NCI-H2107 treated with DMSO at 0.1 percent for 48 hours (cell line): Measurements from ENCODE around the gene CCT8.

Source experiments
- DNase-seq: peaks from one replicate; lab custom pipeline; 2025; ENCODE audit not compliant: unreplicated experiment; lab: John Stamatoyannopoulos, UW

The CCT8 gene, protein sequence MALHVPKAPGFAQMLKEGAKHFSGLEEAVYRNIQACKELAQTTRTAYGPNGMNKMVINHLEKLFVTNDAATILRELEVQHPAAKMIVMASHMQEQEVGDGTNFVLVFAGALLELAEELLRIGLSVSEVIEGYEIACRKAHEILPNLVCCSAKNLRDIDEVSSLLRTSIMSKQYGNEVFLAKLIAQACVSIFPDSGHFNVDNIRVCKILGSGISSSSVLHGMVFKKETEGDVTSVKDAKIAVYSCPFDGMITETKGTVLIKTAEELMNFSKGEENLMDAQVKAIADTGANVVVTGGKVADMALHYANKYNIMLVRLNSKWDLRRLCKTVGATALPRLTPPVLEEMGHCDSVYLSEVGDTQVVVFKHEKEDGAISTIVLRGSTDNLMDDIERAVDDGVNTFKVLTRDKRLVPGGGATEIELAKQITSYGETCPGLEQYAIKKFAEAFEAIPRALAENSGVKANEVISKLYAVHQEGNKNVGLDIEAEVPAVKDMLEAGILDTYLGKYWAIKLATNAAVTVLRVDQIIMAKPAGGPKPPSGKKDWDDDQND

GRCh38 chr21:29073222-29074006, at the start of gene CCT8:
CCT8 (minus strand) TSS chr21:29073648; CDS start chr21:29073590, 58 bp downstream.
- DNase-seq: peak; percentile 99

DNA sequence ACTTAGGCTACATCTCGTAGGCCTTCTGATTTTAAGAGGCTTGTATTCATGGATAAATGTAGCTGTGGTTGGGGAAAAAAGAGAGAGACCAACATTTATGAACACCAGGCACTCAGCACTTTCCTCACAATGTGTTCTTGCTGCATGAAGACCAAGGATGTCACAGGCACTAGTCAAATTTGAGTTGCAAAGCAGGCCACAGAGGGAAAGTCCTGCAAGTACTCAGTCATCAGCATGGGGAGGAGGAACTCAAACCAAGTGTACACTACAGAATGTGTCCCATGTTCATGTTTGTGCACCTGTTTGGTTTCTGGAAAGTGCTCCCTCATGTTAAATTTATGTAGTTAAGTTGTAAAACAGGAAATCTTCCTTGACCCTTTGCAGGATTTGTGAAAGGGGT, 48.3 kb upstream of the CCT8 start:
- DNase-seq: no peak

GRCh38 chr21:29117372-29117955, 44.0 kb upstream of the CCT8 start:
- DNase-seq: no peak

GRCh38 chr21:29115899-29116298, 42.5 kb upstream of the CCT8 start:
- no peak for DNase-seq

DNA sequence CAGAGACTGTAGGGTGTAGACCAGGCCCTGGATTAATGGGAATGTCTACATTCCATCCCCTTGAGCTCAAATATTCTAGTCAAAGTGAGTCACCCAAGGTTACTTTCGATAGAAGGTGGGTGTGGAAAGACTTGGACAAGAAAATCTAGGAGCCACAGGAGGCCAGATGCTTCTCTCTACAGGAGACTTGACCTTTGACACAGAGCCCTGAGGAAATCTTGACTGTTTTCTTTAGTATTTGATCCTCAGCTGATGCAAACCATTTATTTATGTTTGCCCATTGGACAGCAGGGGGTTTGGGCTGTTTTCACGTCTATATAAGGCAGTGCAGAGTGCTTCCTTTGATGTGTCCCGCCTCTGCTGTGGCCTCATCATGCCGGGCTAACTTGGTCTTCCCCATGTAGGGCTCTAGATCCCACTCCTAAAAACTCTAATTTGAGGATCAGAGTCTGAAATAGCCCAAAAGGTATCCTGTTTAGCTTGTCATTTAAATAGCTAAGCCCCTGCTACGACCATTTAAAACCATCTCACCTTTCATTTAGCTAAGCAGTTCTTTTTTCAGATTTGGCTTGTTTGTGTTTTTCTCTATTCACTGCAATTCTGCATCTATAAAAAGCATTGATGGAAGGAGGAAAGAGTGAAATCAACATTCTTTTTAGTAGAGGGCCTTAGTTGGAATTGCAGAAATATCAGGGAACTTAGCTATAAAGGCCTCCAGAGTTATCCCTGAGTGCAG, 41.5 kb upstream of the CCT8 start:
- DNase-seq: no peak

- no peak for DNase-seq
Observed at GRCh38 chr21:29105218-29105617, 31.8 kb upstream of the CCT8 start.

DNA sequence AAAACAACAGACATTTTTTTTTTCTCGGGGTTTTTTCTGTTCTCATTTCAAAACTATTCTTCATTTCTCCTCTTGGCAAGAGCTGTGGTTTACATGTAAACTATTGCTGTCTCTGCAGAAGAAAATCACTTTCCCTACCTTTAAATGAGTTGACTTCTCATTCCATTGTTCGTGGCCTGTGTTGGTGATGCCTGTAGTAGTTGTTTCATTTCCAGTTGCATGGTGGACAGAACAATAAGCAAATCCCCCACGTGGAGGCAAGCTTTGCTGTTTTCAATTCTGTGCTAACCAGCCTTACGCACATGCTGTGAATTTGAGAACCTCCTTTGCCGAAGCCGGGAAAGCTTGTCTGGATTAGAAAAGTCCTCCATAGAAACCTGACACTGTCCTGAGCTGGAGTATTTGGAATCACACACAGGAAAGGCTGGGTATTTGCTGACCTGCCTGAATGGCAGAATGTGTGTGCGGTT, 30.8 kb upstream of the CCT8 start:
- DNase-seq: peak; percentile 96

- DNase-seq: no peak
Observed at GRCh38 chr21:29102791-29103257, 29.4 kb upstream of the CCT8 start.

DNA sequence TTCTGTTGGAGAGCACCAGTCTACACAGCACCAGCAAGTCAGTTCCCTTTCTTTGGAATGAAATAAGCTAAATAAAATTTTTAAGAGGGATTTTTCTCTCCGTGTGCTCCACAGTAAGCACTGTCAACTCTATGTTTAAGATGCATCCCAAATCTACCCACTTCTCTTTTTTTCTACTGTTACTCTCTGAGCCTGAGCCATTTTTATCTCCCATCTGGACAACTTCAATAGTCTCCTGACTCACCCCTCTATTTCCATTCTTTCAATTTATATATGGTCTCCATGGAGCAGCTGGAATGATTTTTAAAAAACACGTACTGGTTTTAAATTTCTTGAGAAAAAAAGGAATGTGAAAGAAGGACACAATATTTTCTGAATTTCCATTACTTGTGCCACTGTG, 24.7 kb upstream of the CCT8 start:
- no peak for DNase-seq

GRCh38 chr21:29096218-29097015, 23.0 kb upstream of the CCT8 start:
- DNase-seq: no peak

GRCh38 chr21:29092102-29092959, 18.9 kb upstream of the CCT8 start:
- no peak for DNase-seq

DNA sequence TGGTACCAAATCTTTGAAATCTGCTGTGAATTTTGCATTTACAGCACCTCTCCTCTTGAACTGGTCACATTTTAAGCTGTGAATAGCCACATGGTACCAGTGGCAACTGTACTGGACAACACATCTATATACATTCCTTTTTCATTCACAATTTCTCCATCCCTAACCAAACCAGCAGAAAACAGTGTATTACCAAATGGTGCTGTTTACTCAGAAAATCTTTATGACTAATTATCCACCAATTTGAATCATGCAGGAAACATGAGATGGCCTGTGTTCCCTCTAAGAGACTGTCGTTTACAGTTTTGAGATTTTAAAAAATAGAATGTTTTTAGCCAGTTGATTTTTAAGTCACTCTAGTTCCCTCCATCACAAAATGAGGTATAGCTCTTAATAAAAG, 17.6 kb upstream of the CCT8 start:
- no peak for DNase-seq

DNA sequence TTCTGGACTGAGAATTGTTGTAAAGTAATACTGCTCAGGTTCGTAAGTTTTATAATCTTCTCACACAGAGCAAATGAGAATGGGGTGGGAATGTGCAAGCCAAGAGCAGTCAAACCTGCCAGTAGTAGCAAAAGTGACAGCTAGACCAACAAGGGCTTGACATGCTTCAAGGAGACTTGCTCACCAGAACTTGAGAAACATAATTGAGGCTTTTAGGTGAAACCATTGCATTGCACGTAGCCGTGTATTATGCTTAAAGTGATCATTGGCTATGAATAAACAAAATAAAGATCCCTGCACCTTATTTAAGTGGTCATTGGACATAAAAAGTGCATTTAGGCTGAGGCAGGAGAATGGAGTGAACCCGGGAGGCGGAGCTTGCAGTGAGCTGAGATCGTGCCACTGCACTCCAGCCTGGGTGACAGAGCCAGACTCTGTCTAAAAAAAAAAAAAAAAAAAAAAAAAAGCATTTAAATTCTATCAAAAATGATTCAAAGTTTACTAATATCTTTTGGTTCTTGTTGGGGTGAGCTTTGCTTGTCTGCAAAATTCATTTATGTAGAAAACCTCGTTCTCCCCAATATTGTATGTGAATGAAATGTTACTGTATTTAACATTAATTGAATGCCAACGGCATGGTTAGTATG, 11.8 kb upstream of the CCT8 start:
- no peak for DNase-seq

- no peak for DNase-seq
Observed at GRCh38 chr21:29084372-29084771, 10.9 kb upstream of the CCT8 start.

GRCh38 chr21:29083306-29083705, 9.9 kb upstream of the CCT8 start:
- DNase-seq: no peak

- DNase-seq: no peak
Observed at GRCh38 chr21:29082046-29082815, 8.8 kb upstream of the CCT8 start.

DNA sequence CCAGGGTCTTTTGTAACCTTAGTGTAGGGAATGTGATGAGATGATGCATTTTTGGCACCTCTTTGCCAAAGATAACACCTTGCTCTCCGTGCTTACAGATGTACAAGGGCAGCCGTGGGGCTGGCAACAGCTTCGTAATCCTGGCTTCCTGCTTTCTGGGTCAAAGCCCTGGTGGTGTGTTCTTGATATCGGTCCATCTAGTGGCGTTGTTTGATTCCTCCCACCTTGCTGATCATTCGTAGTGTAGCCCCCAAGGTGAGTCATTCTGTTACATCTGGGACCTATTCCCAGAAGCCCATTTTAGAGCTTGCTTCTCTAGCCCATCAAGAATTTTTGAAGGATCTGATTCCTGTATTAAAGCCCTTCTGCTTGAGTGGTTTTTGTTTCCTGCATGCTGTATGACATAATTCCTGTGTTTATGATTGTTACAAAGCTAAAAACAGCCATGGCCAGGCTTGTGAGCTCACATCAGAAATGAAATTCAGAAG, 7.0 kb upstream of the CCT8 start:
- no peak for DNase-seq
